K562 (cell line): ENCODE measurements around the gene MTRFR. TPM values are rescaled to one million over a fixed set of nuclear protein-coding genes. Genes with fewer than 3 reads are reported as not detected.

Experiments used
- ATAC-seq: fragments of 200-7000 bp; cut with Tn5 transposase; 3 replicates; pipeline ENCODE4 v1.9.1; 2020; ENCODE audit warnings: moderate library complexity
- BruUV-seq: library from RNA; stranded (reverse); fragments of 400-500 nt; replicated peaks from 2 replicates; lab custom pipeline; 2021; lab: Mats Ljungman, UMichigan
- CTCF ChIA-PET: fragments of 300-600 bp; formaldehyde crosslinking; extraction: SDS; loops from one replicate; lab custom pipeline; 2021; ENCODE audit warnings: low intra/inter-chr PET ratio; lab: Yijun Ruan, JAX
- POLR2A ChIA-PET: fragments of 300-600, 350-650 bp; sonication (Branson Sonifier 250); formaldehyde crosslinking; extraction: SDS; loops from one replicate; lab custom pipeline; 2021; ENCODE audit warnings: antibody characterized with exemption, inconsistent platforms; lab: Yijun Ruan, JAX
- DNase-seq, 4 experiments: peaks; one replicate each; pipeline versions ENCODE4 v3.0.0 to v3.0.0-alpha.2; 2011 to 2018; ENCODE audit warnings: low spot score in 3 of 4, mixed read lengths in 3 of 4; ENCODE audit errors: extremely low read depth in 1 of 4
- FAIRE-seq: peaks from 2 replicates; lab custom pipeline; 2011; peaks lifted over from hg19 to GRCh38; lab: Jason Lieb, UNC
- H2AFZ ChIP-seq: 2 replicates; pipeline ENCODE4 v1.6.0; 2011; ENCODE audit warnings: low read depth, low read length, control low read depth, inconsistent platforms
- H3K27ac ChIP-seq: fragments of 200-600 bp; 3 replicates; pipeline ENCODE4 v1.8.0; 2011; ENCODE audit warnings: low read depth, mild to moderate bottlenecking, control low read depth, inconsistent platforms, low read length, moderate library complexity, mixed read lengths; ENCODE audit errors: extremely low read depth
- H3K27me3 ChIP-seq, 2 experiments: fragments of 300-600 bp in 1 of 2; 2 replicates in 1 of 2; 3 replicates in 1 of 2; pipeline versions ENCODE4 v1.6.0 to v1.8.0; 2011; ENCODE audit warnings: inconsistent platforms in 2 of 2, low read length in 2 of 2, mild to moderate bottlenecking in 1 of 2, mixed read lengths in 1 of 2, moderate library complexity in 1 of 2; ENCODE audit not compliant: control insufficient read depth in 2 of 2, insufficient read depth in 2 of 2
- H3K36me3 ChIP-seq: fragments of 300-600 bp; 3 replicates; pipeline ENCODE4 v1.8.0; 2011; ENCODE audit warnings: mild to moderate bottlenecking, low read length, inconsistent platforms; ENCODE audit not compliant: control insufficient read depth, insufficient read depth
- H3K4me1 ChIP-seq, 2 experiments: fragments of 200-600 bp in 1 of 2; replicated peaks in 1 of 2; 2 replicates in 1 of 2; 3 replicates in 1 of 2; pipeline versions ENCODE4 v1.5.1 to v1.8.0; 2011; ENCODE audit warnings: inconsistent platforms in 2 of 2, low read length in 2 of 2, mild to moderate bottlenecking in 1 of 2, mixed read lengths in 1 of 2, moderate library complexity in 1 of 2; ENCODE audit not compliant: control insufficient read depth in 2 of 2, insufficient read depth in 2 of 2
- H3K4me2 ChIP-seq: 2 replicates; pipeline ENCODE4 v1.6.1; 2011; ENCODE audit warnings: low read length, control low read depth, inconsistent platforms, mixed read lengths; ENCODE audit not compliant: insufficient read depth
- H3K4me3 ChIP-seq: fragments of 200-600 bp; sonication (generic), shearing (Covaris generic); 2 replicates; pipeline ENCODE4 v1.5.1; 2016; ENCODE audit warnings: control low read depth, inconsistent platforms
- H3K79me2 ChIP-seq: fragments of 200-600 bp; 3 replicates; pipeline ENCODE4 v1.8.0; 2011; ENCODE audit warnings: low read length, inconsistent platforms; ENCODE audit not compliant: control insufficient read depth, insufficient read depth
- H3K9ac ChIP-seq, 2 experiments: 2 replicates each; pipeline versions ENCODE4 v1.6.0 to v1.6.1; 2011; ENCODE audit warnings: low read depth in 2 of 2, low read length in 2 of 2, control low read depth in 1 of 2, inconsistent platforms in 1 of 2, mild to moderate bottlenecking in 1 of 2, mixed read lengths in 1 of 2; ENCODE audit not compliant: insufficient read depth in 1 of 2
- H3K9me1 ChIP-seq: one replicate; pipeline ENCODE4 v1.6.0; 2011; ENCODE audit warnings: inconsistent platforms, mild to moderate bottlenecking, low read length, moderate library complexity; ENCODE audit not compliant: control insufficient read depth, insufficient read depth
- H3K9me3 ChIP-seq: replicated peaks from 2 replicates; pipeline ENCODE4 v1.5.1; 2011; ENCODE audit warnings: low read depth, low read length, inconsistent platforms; ENCODE audit not compliant: control insufficient read depth, insufficient read depth
- H4K20me1 ChIP-seq: replicated peaks from 2 replicates; pipeline ENCODE4 v1.6.1; 2011; ENCODE audit warnings: low read length, inconsistent platforms, mixed read lengths; ENCODE audit not compliant: control insufficient read depth, insufficient read depth
- CC2D1A ChIP-seq: fragments of 450-650 bp; IDR thresholded peaks from 2 replicates; pipeline ENCODE4 v1.6.1; 2017; ENCODE audit warnings: mild to moderate bottlenecking
- CTCF ChIP-seq, 3 experiments: IDR thresholded peaks in 2 of 3; conservative IDR thresholded peaks in 1 of 3; 2 replicates each; pipeline ENCODE4 v1.5.1; 2011 to 2012; ENCODE audit warnings: low read length in 3 of 3, mild to moderate bottlenecking in 3 of 3, control low read depth in 2 of 3, improper control_type of control experiment in 1 of 3, inconsistent platforms in 1 of 3, low read depth in 1 of 3, mixed read lengths in 1 of 3, moderate library complexity in 1 of 3; ENCODE audit not compliant: insufficient read depth in 2 of 3
- GTF2E2 ChIP-seq: fragments of 200-800 bp; sonication (Bioruptor generic); IDR thresholded peaks from 2 replicates; pipeline ENCODE4 v1.6.1; 2016; ENCODE audit warnings: missing genetic modification characterization, missing compliant biosample characterization
- HINFP ChIP-seq: fragments of 450-650 bp; conservative IDR thresholded peaks from 2 replicates; pipeline ENCODE4 v1.6.1; 2016; ENCODE audit warnings: missing genetic modification characterization, low read depth, mild to moderate bottlenecking, control low read depth, missing compliant biosample characterization
- JUND ChIP-seq, 2 experiments: IDR thresholded peaks; 2 replicates in 1 of 2; 3 replicates in 1 of 2; pipeline ENCODE4 v1.6.1; 2011; ENCODE audit warnings: borderline replicate concordance in 2 of 2, low read depth in 2 of 2, low read length in 2 of 2, improper control_type of control experiment in 1 of 2, missing biosample characterization in 1 of 2, missing genetic modification characterization in 1 of 2, missing genetic modification reagents in 1 of 2
- KLF16 ChIP-seq: IDR thresholded peaks from 2 replicates; pipeline ENCODE4 v1.6.1; 2016; ENCODE audit warnings: antibody characterized with exemption
- MEF2A ChIP-seq: IDR thresholded peaks from 2 replicates; pipeline ENCODE4 v1.6.1; 2011; ENCODE audit warnings: low read depth, mild to moderate bottlenecking, low read length, moderate library complexity; ENCODE audit not compliant: control insufficient read depth
- MEIS2 ChIP-seq: fragments of 450-650 bp; IDR thresholded peaks from 2 replicates; pipeline ENCODE4 v1.6.1; 2014; ENCODE audit warnings: mild to moderate bottlenecking; ENCODE audit not compliant: partially characterized antibody
- PHTF2 ChIP-seq: fragments of 250-450 bp; sonication (Bioruptor Pico); IDR thresholded peaks from 2 replicates; pipeline ENCODE4 v1.5.0; 2021; ENCODE audit warnings: mild to moderate bottlenecking
- POLR3A ChIP-seq: IDR thresholded peaks from 2 replicates; pipeline ENCODE4 v1.6.1; 2011; ENCODE audit warnings: borderline replicate concordance, mild to moderate bottlenecking, moderate library complexity; ENCODE audit not compliant: insufficient read length, insufficient read depth; ENCODE audit errors: extremely low read depth
- STAG1 ChIP-seq: sonication (generic); formaldehyde crosslinking; IDR thresholded peaks from 2 replicates; pipeline ENCODE4 v1.5.0; 2020; ENCODE audit warnings: missing genetic modification reagents, borderline replicate concordance
- TCF15 ChIP-seq: fragments of 250-450 bp; sonication (Bioruptor Pico); IDR thresholded peaks from 2 replicates; pipeline ENCODE4 v1.8.0; 2022; ENCODE audit warnings: moderate library complexity, mild to moderate bottlenecking, inconsistent platforms
- ZFX ChIP-seq: sonication (generic); formaldehyde crosslinking; IDR thresholded peaks from 2 replicates; pipeline ENCODE4 v1.8.0; 2022; ENCODE audit warnings: mild to moderate bottlenecking, missing genetic modification reagents, moderate library complexity
- ZNF766 ChIP-seq: fragments of 200-800 bp; sonication (Bioruptor generic); conservative IDR thresholded peaks from 2 replicates; pipeline ENCODE4 v1.6.1; 2016; ENCODE audit warnings: missing genetic modification characterization, missing compliant biosample characterization
- WGBS: fragments of 100-300 bp; shearing (Covaris generic); methylation state at CpG from one replicate; pipeline ENCODE4 v1.1.6; 2016; ENCODE audit warnings: low coverage, mixed read lengths; ENCODE audit not compliant: insufficient coverage; ENCODE audit errors: missing lambda C conversion rate; 5-methylcytosine and 5-hydroxymethylcytosine counted together
- in situ Hi-C: fragments of 300-500 bp; cut with MboI; formaldehyde crosslinking; loops from 4 replicates; pipeline ENCODE4 v1.15.0; 2018; ENCODE audit warnings: inconsistent platforms, mixed read lengths
- intact Hi-C: fragments of 100-400 bp; cut with micrococcal nuclease; formaldehyde crosslinking; loops from 2 replicates; pipeline ENCODE4 v1.14.2; 2022
- polyA plus RNA-seq, 8 experiments: library from polyadenylated mRNA; depleted of rRNA in 4 of 8; stranded (reverse) in 5 of 8; unstranded in 3 of 8; fragments of >200 nt; fragmentation: Nextera tagmentation in 2 of 8; fragmentation: Illumina TruSeq in 1 of 8; extraction: Ambion mirVana in 2 of 8; extraction: Trizol in 1 of 8; gene quantifications; 2 replicates each; pipeline versions ENCODE4 v1.2.1 to v1.2.3, GENCODE V29; 2011 to 2014; ENCODE audit warnings: inconsistent platforms in 1 of 8, missing spikeins in 1 of 8
- total RNA-seq, 7 experiments: library from RNA; depleted of rRNA in 6 of 7; stranded (reverse); fragments of >200 nt in 6 of 7; fragmentation: Illumina TruSeq in 2 of 7; extraction: Trizol in 2 of 7; gene quantifications; 2 replicates each; pipeline versions ENCODE4 v1.2.1 to v1.2.3, GENCODE V29; 2011 to 2021; ENCODE audit warnings: low replicate concordance in 1 of 7

The MTRFR gene
- total and polyA plus RNA-seq, 9 of the 15 experiments (the other 6 are each of a cell fraction or from before 2014, with no cell fraction given) = 16.7 to 55.6 (median 34.7) TPM

GRCh38 chr12:123233505-123234308 is 471 bp downstream of the MTRFR start (continued):
- TF ChIP-seq HINFP (no peak), ZFX (CRISPR knock-in tag) (peak; percentile 51; the same call in 1 of the 2 replicates), ZNF766 (no peak), POLR3A (no peak), TCF15 (CRISPR knock-in tag) (0 out of 2 replicates have a peak, but pooled peaks have one; percentile 52)

GRCh38 chr12:123237646-123238329 is 4.6 kb downstream of the MTRFR start:
- Histone ChIP-seq H3K9ac (no peak overlapping the region), H3K4me3 (no peak overlapping the region), H3K9me1 (no peaks in the 10 kb centered on the region), H4K20me1 (no peaks in the 10 kb centered on the region), H3K9me3 (no peaks in the 10 kb centered on the region), H2AFZ (no peak overlapping the region), H3K4me1 (peaks cover 9 to 19% of the 10 kb centered on the region in 2 experiments; a peak in 4 of 5 replicates), H3K4me2 (no peak overlapping the region), H3K27ac (no peak overlapping the region), H3K36me3 (peaks cover 67% of the 10 kb centered on the region), H3K27me3 (no peaks in the 10 kb centered on the region), H3K79me2 (peaks cover 86% of the 10 kb centered on the region)
- CTCF ChIA-PET = interaction anchor here (1.4 to 1.8 kb wide), 2 partner anchors 378 to 444 kb away, joined by 6 to 7 read pairs; no protein-coding TSS in a partner anchor
- ATAC-seq (peak; percentile 35; the same call in 2 of the 3 replicates), FAIRE-seq (peak; percentile 75), DNase-seq (peak; percentile 40 to 75 (median 45))
- intact Hi-C loops = loop anchor here (5.0 to 10.0 kb wide), 2 partner anchors 353 to 375 kb away; no protein-coding TSS in a partner anchor
- BruUV-seq = no TSS peak
- POLR2A ChIA-PET = interaction anchor here (0.6 to 1.4 kb wide), 11 partner anchors 8 to 1304 kb away, joined by 3 to 7 read pairs (median 4); no protein-coding TSS in a partner anchor
- in situ Hi-C loops = loop anchor here (10.0 kb wide), 1 partner anchor 363 kb away; no protein-coding TSS in a partner anchor
- 60% methylated on average over 6 of the region's 6 CpGs for whole genome bisulfite sequencing
- TF ChIP-seq GTF2E2 (tag) (no peak), CTCF (IDR thresholded peaks at IDR 0.05 in 2 of 3, conservative IDR thresholded peaks at IDR 0.05 in 1 of 3; ENCODE audit: insufficient read depth in 2 of 3, low read depth in 1 of 3, low read length in 3 of 3) (peak; percentile 65 to 83 (median 74)), MEF2A (no peak), KLF16 (0 out of 2 replicates have a peak, but pooled peaks have one; percentile 30), CC2D1A (peak; percentile 33; the same call in 1 of the 2 replicates), PHTF2 (CRISPR knock-in tag) (no peak), JUND (IDR thresholded peaks at IDR 0.05; ENCODE audit: borderline replicate concordance, low read depth, low read length) (peak; percentile 27; the same call in 1 of the 2 replicates), JUND (tag; IDR thresholded peaks at IDR 0.05; ENCODE audit: borderline replicate concordance, low read depth, low read length) (no peak), MEIS2 (peak; percentile 37), STAG1 (peak; percentile 53; the same call in 1 of the 2 replicates)
